ENCODE results near the gene PCGF2.
"Not testable (repeated sequence)": the region's sequence is repeated elsewhere in the genome, so short reads cannot be mapped to it uniquely, and the experiment has no call there.

GRCh38 chr17:38787999-38788398 is 39.9 kb upstream of the PCGF2 start:
- not testable (repeated sequence) for TF ChIP-seq EZH2 (IDR thresholded peaks at IDR 0.05; ENCODE audit: borderline replicate concordance, insufficient read depth, low read length, poor library complexity, severe bottlenecking); CTCF (IDR thresholded peaks at IDR 0.05; ENCODE audit: poor library complexity, severe bottlenecking)

All from neural cell (in vitro differentiated cells).